ENCODE measurements around the gene PGAP2. TPM values are rescaled to one million over a fixed set of nuclear protein-coding genes. Genes with fewer than 3 reads are reported as not detected.
"Not testable (repeated sequence)": the region's sequence is repeated elsewhere in the genome, so short reads cannot be mapped to it uniquely, and the experiment has no call there.

The PGAP2 gene
- total RNA-seq, 1 donor from 2014 or later: 15.8 TPM

DNA sequence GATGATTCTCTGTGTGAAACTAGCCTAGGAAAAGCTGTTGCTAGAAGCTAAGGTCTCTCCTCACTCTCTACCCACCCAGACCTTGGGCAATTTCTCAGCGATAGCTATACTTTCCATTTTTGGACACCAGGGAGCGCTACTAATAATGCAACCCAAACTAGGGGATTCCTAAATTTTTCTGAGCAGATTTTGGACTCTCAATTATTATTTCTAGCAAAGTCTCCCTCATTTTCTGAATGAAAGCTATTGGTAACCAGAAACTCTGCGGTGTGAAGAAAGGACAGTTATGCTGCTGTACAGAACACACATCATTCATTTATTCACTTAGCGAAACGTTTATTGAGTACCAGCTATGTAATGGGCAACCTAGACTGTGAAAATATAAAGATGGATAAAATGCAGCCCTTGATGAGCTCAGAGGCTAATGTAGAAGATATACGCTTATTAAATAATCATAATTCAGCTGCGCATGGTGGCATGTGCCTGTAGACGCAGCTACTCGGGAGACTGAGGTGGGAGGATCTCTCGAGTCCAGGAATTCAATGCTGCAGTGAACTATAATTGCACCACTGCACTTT is 41.0 kb downstream of the PGAP2 start:
- intact Hi-C loops (cut with DNase I): no loop called here
- ATAC-seq (peak; percentile 65), DNase-seq (ENCODE audit: low spot score) (no peak)

GRCh38 chr11:3853545-3853842 is 45.1 kb downstream of the PGAP2 start:
- intact Hi-C loops (cut with DNase I): no loop called here
- DNase-seq (ENCODE audit: low spot score) (no peak), ATAC-seq (no peak)

DNA sequence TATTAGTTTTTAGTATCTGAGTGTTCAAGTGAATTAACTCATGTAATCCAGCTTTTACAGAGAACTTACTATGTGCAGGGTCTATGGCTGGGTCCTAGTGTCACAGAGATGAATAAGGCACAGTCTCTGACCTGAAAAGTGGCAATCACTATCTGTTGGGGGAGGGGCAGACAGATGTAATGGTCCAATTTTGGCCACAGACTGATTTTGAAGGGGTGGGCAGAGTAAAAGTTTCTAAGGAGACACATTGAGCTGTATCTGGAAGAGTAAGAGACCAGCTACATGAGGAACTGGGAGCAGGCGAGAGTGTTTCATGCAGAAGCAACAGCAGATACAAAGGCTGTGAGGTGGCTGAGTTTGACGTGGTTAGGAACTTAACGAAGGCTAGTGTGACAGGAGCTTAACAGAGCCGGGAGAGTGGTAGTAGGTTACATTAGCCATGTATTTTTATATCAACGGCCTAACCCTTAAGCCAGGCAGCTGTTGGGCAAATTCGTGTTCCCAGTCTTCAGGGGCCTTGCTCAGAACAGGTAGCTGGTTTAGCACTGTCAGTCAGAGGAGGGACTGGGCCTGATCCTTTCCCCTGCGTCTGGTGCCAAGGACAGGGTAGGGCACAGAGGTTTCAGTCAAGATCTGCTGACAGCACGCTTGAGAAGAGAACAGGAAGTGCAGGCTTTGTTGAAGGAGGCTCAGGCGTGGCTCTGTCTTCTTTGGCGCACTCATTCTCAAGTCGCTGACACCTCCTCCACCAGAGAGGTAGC is 45.7 kb downstream of the PGAP2 start:
- peak; percentile 15 for ATAC-seq
- DNase-seq (ENCODE audit: low spot score): peak; percentile 65
- intact Hi-C loops (cut with DNase I): loop anchor here (2.0 kb wide), 1 partner anchor 219 kb away; no protein-coding TSS in a partner anchor

DNA sequence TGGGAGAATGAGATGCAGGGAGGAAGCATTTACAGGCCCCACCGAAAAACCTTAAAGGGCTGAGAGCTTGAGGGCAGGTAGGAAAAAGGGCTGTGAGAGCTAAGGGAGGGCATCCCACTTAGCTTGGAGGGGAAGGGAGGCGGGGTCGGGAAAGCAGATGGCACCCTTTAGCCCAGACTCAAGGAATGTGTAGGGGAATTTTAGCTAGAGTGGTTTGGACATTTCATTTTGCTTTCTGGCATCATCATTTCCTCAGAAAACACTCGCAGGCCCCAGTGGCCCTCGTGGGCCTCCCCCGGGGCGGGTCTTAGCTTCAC is 46.3 kb downstream of the PGAP2 start:
- ATAC-seq (peak; percentile 10), DNase-seq (ENCODE audit: low spot score) (no peak)
- intact Hi-C loops (cut with DNase I): loop anchor here (2.0 kb wide), 1 partner anchor 218 kb away; no protein-coding TSS in a partner anchor

GRCh38 chr11:3854977-3855807 is 46.8 kb downstream of the PGAP2 start, which contains the start of gene STIM1:
TSS of gene STIM1 (plus strand) at chr11:3855664. CDS start at chr11:3856271, 607 bp downstream.
- DNase-seq (ENCODE audit: low spot score) (peak; percentile 98), ATAC-seq (peak; percentile 97)
- intact Hi-C loops (cut with DNase I): loop anchor here (2.0 kb wide), 1 partner anchor 218 kb away; no protein-coding TSS in a partner anchor

GRCh38 chr11:3855808-3856491 is 47.6 kb downstream of the PGAP2 start:
- DNase-seq (ENCODE audit: low spot score): peak; percentile 61
- intact Hi-C loops (cut with DNase I): loop anchor here (2.0 kb wide), 1 partner anchor 217 kb away; no protein-coding TSS in a partner anchor
- peak; percentile 17 for ATAC-seq

DNA sequence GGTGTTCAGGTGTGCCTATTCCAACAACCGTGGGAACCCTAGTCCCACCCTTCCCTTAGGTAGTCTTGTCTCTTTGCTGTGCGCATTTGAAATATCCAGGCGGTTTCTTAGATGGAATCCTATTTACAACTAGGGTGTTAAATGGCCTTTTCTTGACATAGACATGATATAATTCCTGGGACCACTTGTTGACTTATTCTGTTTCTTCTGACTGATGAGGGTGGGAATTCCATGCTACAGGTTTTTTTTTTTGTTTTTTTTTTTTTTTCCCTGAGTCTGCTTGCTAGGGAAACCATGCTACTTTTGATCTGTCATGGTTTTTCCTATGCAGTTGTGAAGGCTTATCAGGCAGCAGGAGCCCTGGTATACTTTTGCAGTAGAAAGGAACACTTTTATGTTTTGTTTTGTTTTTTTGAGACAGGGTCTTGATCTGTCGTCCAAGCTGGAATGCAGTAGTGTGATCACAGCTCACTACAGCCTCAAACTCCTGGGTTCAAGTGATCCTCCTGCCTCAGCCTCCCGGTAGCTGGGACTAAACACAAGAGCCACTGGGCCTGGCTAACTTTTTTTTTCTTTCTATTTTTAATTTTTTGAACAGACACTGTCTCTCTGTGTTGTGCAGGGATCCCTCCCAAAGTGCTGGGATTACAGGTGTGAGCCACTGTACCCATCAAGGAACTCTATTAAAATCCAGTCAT is 48.6 kb downstream of the PGAP2 start:
- ATAC-seq: no peak
- intact Hi-C loops (cut with DNase I): no loop called here
- DNase-seq (ENCODE audit: low spot score): no peak

DNA sequence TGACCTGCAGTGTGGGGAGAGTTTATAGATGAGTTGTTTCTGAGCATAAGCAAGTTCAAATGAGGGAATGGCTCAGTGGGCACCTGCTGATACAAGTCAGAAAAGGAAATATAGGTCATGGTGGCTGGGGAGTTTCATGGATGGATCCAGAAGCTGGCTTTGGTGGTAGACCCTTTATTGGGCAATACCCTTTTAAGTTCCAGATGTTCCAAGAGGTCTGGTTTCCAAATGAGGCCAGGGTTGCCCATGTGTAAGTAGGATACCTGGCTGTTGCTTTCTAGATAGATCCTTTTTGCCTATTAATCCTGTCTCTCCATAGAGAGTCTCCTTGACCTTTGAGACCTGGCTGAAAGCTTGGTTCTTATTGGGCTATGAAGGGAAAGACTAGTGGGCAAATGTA is 49.3 kb downstream of the PGAP2 start:
- ATAC-seq (no peak), DNase-seq (ENCODE audit: low spot score) (no peak)
- intact Hi-C loops (cut with DNase I): no loop called here

DNA sequence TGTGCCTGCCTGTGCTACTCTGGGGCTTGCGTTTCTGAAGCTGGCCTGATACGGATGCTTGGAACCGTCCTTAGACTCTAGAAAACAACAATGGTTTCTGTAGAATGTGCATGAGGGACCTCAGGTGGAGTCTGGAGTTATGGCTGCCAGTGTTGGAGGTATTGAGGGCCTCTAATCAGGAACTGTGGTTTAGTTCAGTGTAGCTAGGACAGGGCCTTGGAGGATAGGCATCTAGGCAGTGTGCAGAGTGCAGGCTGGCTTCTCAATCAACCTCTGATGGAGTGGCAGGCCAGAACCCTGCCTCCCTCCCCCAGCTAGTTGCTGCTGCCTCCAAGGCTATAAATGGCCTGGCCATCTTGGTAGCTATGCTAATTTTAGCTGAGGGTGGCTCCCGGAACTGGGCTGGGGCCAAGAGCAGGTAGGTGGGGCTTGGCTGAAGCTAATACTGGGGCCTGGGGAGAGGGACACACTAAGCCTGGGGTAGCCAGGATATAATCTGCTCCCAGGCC is 51.1 kb downstream of the PGAP2 start:
- ATAC-seq (no peak), DNase-seq (ENCODE audit: low spot score) (no peak)
- intact Hi-C loops (cut with DNase I): no loop called here

DNA sequence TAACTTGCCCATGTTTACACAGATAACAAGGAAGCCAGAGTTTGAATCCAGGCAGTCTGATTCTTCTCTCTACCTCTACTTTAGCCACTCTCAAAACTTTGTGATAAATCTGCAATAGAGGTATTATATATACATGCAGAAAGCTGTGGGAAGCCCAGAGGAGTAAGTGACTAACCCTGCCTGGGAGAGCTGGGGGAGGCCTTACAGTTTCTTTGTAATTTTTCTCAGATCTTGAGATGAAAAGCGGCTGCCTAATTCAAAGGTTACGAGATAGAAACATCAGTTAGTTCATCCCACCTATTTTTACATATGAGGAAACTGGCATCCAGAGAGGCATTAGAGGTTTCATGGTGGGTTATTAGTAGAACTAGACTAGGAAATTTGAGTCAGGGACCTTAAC is 52.0 kb downstream of the PGAP2 start:
- DNase-seq (ENCODE audit: low spot score) (no peak), ATAC-seq (no peak)

GRCh38 chr11:3860898-3861393 is 52.6 kb downstream of the PGAP2 start:
- DNase-seq (ENCODE audit: low spot score); intact Hi-C loops (cut with DNase I); ATAC-seq: not testable (repeated sequence)

More for the DNA sequence above, 52.0 kb downstream of the PGAP2 start:
- intact Hi-C loops (cut with DNase I): no loop called here

DNA sequence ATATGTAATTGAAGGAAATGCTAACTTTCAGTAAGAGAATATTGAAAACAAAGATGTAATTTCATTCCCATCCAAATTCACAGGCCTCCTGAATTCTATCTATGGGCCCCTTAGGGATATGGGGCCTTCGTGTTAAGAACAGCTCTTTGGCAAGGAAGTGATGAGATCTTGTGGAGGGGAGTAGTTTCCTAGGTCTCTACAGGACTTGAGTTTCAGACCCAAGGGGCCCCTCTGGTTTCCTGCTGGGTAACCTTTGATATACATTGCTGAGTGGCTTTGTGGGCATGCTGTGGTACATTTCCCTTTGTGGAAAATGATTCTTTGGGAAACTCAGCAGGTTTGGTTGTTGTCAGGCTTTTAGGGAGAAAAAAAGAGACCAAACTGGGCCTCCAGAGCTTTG is 53.3 kb downstream of the PGAP2 start:
- intact Hi-C loops (cut with DNase I): no loop called here
- no peak for ATAC-seq
- no peak for DNase-seq (ENCODE audit: low spot score)

DNA sequence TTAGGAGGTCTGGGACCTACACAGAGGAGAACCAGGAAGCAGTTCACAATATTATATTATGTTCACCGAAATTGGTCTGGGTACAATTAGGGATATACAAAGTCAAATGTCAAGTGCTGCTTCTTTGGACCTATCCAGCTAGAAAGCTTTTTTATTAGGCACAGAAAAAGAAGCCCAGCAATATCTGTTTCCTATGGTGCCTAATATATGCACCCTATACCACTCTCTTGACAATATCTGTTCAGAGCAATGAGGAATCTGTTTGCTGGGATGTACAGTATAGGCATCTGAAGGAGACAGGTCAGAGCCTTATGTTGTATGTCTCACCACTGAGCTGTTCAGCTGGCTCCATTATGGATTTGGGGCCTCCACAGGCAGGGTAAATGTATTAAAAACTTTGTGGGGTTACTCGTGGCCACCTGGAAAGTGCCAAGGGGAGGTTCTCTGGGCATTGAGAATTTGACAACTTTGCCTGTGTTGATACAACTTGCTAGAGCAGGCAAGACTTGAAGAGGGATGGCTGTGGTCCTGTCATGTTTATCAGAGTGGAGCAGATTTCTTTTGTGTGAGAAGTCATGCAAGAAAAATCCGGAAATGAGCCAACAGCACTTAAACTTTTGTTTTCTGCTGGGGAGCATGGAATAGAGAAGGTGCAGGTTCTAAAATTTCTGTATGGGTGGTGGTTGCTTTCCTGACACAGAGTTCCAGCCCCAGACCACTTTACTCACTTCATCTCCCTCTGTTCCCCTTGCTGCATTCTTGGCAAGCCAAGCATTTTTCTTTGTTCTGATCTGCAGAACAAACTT is 57.2 kb downstream of the PGAP2 start:
- ATAC-seq (peak; percentile 21), DNase-seq (ENCODE audit: low spot score) (no peak)

DNA sequence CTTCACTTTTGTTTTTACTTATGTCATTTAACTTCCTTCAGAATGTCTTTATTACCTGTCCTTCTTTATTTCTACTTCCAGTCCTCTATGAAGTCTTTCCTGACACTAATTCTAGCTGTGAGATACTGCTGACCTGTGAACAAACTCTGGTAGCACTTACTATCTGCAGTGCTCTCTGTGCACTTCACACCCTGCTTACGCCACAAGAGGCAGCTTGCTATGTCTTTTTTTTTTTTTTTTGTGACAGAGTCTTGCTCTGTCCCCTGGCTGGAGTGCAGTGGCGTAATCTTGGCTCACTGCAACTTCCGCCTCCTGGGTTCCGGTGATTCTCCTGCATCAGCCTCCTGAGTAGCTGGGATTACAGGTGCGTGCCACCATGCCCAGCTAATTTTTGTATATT is 57.8 kb downstream of the PGAP2 start:
- no peak for DNase-seq (ENCODE audit: low spot score)
- peak; percentile 53 for ATAC-seq
- intact Hi-C loops (cut with DNase I): no loop called here

More for the DNA sequence above, 57.2 kb downstream of the PGAP2 start:
- intact Hi-C loops (cut with DNase I): no loop called here

DNA sequence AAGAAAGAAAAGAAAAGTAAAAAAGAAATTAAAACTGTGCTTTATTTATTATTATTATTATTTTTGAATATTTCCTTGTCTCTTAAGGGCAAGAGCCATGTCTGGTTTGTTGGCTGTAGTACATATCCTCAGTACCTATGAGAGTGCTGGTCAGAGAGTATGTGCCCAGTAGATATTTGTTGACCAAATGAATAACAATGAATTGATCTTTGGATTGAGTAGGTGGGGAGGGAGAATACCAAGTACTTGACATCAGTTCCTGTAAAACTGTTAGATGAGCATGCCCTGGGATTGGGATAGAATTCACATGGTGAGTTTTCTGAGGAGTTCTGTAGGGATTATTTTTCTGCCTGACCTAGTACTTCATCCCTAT is 58.5 kb downstream of the PGAP2 start:
- no peak for DNase-seq (ENCODE audit: low spot score)
- intact Hi-C loops (cut with DNase I): no loop called here
- no peak for ATAC-seq

GRCh38 chr11:3867209-3868091 is 59.1 kb downstream of the PGAP2 start:
- intact Hi-C loops (cut with DNase I): no loop called here
- ATAC-seq (peak; percentile 68), DNase-seq (ENCODE audit: low spot score) (no peak)

Measured in sciatic nerve (tissue), 2 donors.